Heart right ventricle (tissue), 16 donors: ENCODE data around the gene FXR2. TPM values are rescaled to one million over a fixed set of nuclear protein-coding genes. Genes with fewer than 3 reads are reported as not detected.

Experiments used
- ATAC-seq, 8 donors: fragments of 200-7000 bp; cut with Tn5 transposase; one replicate each; pipeline ENCODE4 v1.9.1; 2020; ENCODE audit warnings: mild to moderate bottlenecking in 8 of 8, moderate library complexity in 8 of 8, moderate number of reproducible peaks in 1 of 8
- DNase-seq, 2 donors: peaks; one replicate each; pipeline ENCODE4 v3.0.0-alpha.2; 2020
- H3K27ac ChIP-seq, 10 donors: fragments of 200-600 bp; sonication (generic) in 2 of 10; one replicate each; pipeline versions ENCODE4 v1.5.0 to v1.8.0; 2020 to 2022; ENCODE audit warnings: mild to moderate bottlenecking in 3 of 10
- H3K27me3 ChIP-seq, 7 donors: fragments of 200-600 bp; one replicate each; pipeline ENCODE4 v1.8.0; 2021 to 2022; ENCODE audit warnings: mild to moderate bottlenecking in 2 of 7
- H3K36me3 ChIP-seq, 9 donors: fragments of 200-600 bp; sonication (generic) in 1 of 9; one replicate each; pipeline versions ENCODE4 v1.5.0 to v1.8.0; 2020 to 2022; ENCODE audit warnings: mild to moderate bottlenecking in 2 of 9
- H3K4me1 ChIP-seq, 9 donors: fragments of 200-600 bp; sonication (generic) in 1 of 9; one replicate each; pipeline versions ENCODE4 v1.5.0 to v1.8.0; 2020 to 2022; ENCODE audit warnings: mild to moderate bottlenecking in 4 of 9
- H3K4me3 ChIP-seq, 10 donors: fragments of 200-600 bp; sonication (generic) in 2 of 10; one replicate each; pipeline versions ENCODE4 v1.5.0 to v1.8.0; 2020 to 2022; ENCODE audit warnings: mild to moderate bottlenecking in 7 of 10, moderate library complexity in 2 of 10
- H3K9me3 ChIP-seq, 11 donors: fragments of 200-600 bp in 10 of 11; sonication (generic) in 2 of 11; one replicate each; pipeline versions ENCODE4 v1.5.0 to v1.8.0; 2013 to 2022; ENCODE audit warnings: mild to moderate bottlenecking in 2 of 11, control low read depth in 1 of 11, moderate library complexity in 1 of 11
- CTCF ChIP-seq, 9 donors: fragments of 200-600 bp; sonication (generic) in 2 of 9; IDR thresholded peaks; one replicate each; pipeline versions ENCODE4 v1.5.0 to v1.8.0; 2021 to 2022; ENCODE audit warnings: antibody characterized with exemption in 9 of 9, mild to moderate bottlenecking in 5 of 9, moderate library complexity in 1 of 9
- WGBS, 2 donors: extraction: QIAGEN DNeasy Blood & Tissue Kit; methylation state at CpG; one replicate each; pipeline ENCODE4 v1.1.7; 2013; ENCODE audit warnings: inconsistent platforms in 1 of 2; 5-methylcytosine and 5-hydroxymethylcytosine counted together
- intact Hi-C, 10 donors: fragments of 100-400 bp; cut with DNase I; formaldehyde crosslinking; loops; one replicate each; pipeline versions ENCODE4 v1.11.1 to v1.14.2; 2022
- polyA plus RNA-seq, 2 donors: library from polyadenylated mRNA; stranded (reverse); fragments of 200-250 nt; gene quantifications; one replicate each; pipeline ENCODE4 v1.2.3, GENCODE V29; 2013
- total RNA-seq, 10 donors: library from RNA; stranded (reverse); fragmentation: NEBNext Ultra II Directional in 3 of 10; extraction: Animal tissue kit (Norgen Biotek cat#: 25700) in 3 of 10; gene quantifications; one replicate each; pipeline versions ENCODE4 v1.2.1 to v1.2.4, GENCODE V29; 2021 to 2023
- donor health status: Arrhythmogenic right ventricular cardiomyopathy.
- donor health status: ischemic (EF 13 %, LVEDD 7.1; RV severe dilation, severe dysfunction).
- donor health status: healthy with polysubstance abuse.
- donor health status: DM: no; HTN: yes; CAD: no.
- donor health status: DM: no; HTN: no; CAD: no.
- donor health status: ischemic (EF 25% LVEDD 6.9; RV normal size, moderate dysfunction).
- donor health status: ischemic (EF 25% LVEDD 5.7; RV mildly dilated, moderate dysfunction).
- donor health status: healthy.
- donor health status: DM: yes; HTN: yes; CAD: no.
- donor health status: Ischemic cardiomyopathy.
- donor health status: ischemic (EF 35%, LVEDD 5.7; RV mildly dilated, moderate dysfunction).
- donor health status: nonischemic (EF 11% LVEDD 7.7; RV severe dilation, severe dysfunction).
- donor health status: DM: yes; HTN: yes; CAD: no.
- donor health status: PGD.
- donor health status: ischemic (EF 29% LVEDD 5.4; RV normal size, mild dysfunction).
- donor health status: nonischemic (EF 23%, LVEDD 6.1; RV moderate dilation, normal function).

Gene FXR2
- total and polyA plus RNA-seq, 12 donors, result 52.2 to 111 (median 90.5) TPM

- Histone ChIP-seq H3K4me1 (peaks cover 0 to 73% (median 18%) of the 10 kb centered on the region in 9 donors), H3K27ac (peak overlapping the region in 1 of 10 donors; percentile 85), H3K27me3 (no peaks in the 10 kb centered on the region), H3K9me3 (no peaks in the 10 kb centered on the region), H3K36me3 (peaks cover 0 to 34% (median 10%) of the 10 kb centered on the region in 9 donors), H3K4me3 (no peak overlapping the region)
- no peak for DNase-seq
- no peak for TF ChIP-seq CTCF (IDR thresholded peaks at IDR 0.05)
- intact Hi-C loops, result loop anchor here in 1 of 10 donors (10.0 kb wide), 1 partner anchor 117 kb away; the partner anchor contains the start of genes FGF11 and TMEM102
- no peak for ATAC-seq
- WGBS, 2 donors, result 85 to 86% methylated on average over 4 of the region's 4 CpGs
These were observed 63.3 kb downstream of the FXR2 start for GRCh38 chr17:7551396-7551795.

- intact Hi-C loops, result loop anchor here in 1 of 10 donors (10.0 kb wide), 1 partner anchor 116 kb away; the partner anchor contains the start of genes FGF11 and TMEM102
- Histone ChIP-seq H3K4me1 (peaks cover 0 to 64% (median 18%) of the 10 kb centered on the region in 9 donors), H3K9me3 (no peaks in the 10 kb centered on the region), H3K27me3 (no peaks in the 10 kb centered on the region), H3K4me3 (peak overlapping the region in 3 of 10 donors; percentile 62 to 90 (median 87)), H3K36me3 (peaks cover 0 to 34% (median 10%) of the 10 kb centered on the region in 9 donors), H3K27ac (peak overlapping the region in 9 of 10 donors; percentile 89 to 98 (median 92))
- no peak for DNase-seq
- no peak for ATAC-seq
- TF ChIP-seq CTCF (IDR thresholded peaks at IDR 0.05), result no peak
- 41 to 57% methylated on average over 6 of the region's 6 CpGs for WGBS, 2 donors
These were observed 64.4 kb downstream of the FXR2 start for GRCh38 chr17:7550344-7550743.

GRCh38 chr17:7549401-7550055 lies 65.2 kb downstream of the FXR2 start:
- H3K36me3 ChIP-seq, result peaks cover 0 to 28% (median 10%) of the 10 kb centered on the region in 9 donors
- DNase-seq, result no peak

More at GRCh38 chr17:7549401-7550055, 65.2 kb downstream of the FXR2 start:
- Histone ChIP-seq H3K4me3 (peak overlapping the region; percentile 42 to 90 (median 80)), H3K27me3 (no peaks in the 10 kb centered on the region), H3K27ac (peak overlapping the region; percentile 89 to 98 (median 92)), H3K4me1 (peaks cover 0 to 62% (median 22%) of the 10 kb centered on the region in 9 donors), H3K9me3 (no peaks in the 10 kb centered on the region)
- peak; percentile 48 to 65 (median 56) for ATAC-seq
- TF ChIP-seq CTCF (IDR thresholded peaks at IDR 0.05), result peak in 1 of 9 donors; percentile 1
- WGBS, 2 donors, result 38 to 49% methylated on average over 20 of the region's 20 CpGs
- intact Hi-C loops, result loop anchor here in 1 of 10 donors (10.0 kb wide), 1 partner anchor 115 kb away; the partner anchor contains the start of genes FGF11 and TMEM102
